Osteocyte (in vitro differentiated cells): ENCODE results near the gene HECW1. TPM values are rescaled to one million over a fixed set of nuclear protein-coding genes. Genes with fewer than 3 reads are reported as not detected.
A peak's percentile ranks its signal among the peaks of the same experiment; 100 is the strongest.
"Not testable (repeated sequence)": the region's sequence is repeated elsewhere in the genome, so short reads cannot be mapped to it uniquely, and the experiment has no call there.

Experiments
- DNase-seq: peaks from one replicate; pipeline ENCODE4 v3.0.0; 2021; ENCODE audit warnings: mixed read lengths; ENCODE audit not compliant: unreplicated experiment; ENCODE audit errors: extremely low spot score
- H3K27ac Mint-ChIP-seq: one replicate; pipeline ENCODE4 v1.8.0; 2021; ENCODE audit warnings: mild to moderate bottlenecking, mixed read lengths; ENCODE audit not compliant: unreplicated experiment
- H3K27me3 Mint-ChIP-seq: one replicate; pipeline ENCODE4 v1.8.0; 2021; ENCODE audit warnings: mixed read lengths; ENCODE audit not compliant: unreplicated experiment
- H3K36me3 Mint-ChIP-seq: one replicate; pipeline ENCODE4 v1.8.0; 2021; ENCODE audit warnings: mixed read lengths; ENCODE audit not compliant: unreplicated experiment
- H3K4me1 Mint-ChIP-seq: one replicate; pipeline ENCODE4 v1.8.0; 2021; ENCODE audit warnings: mixed read lengths; ENCODE audit not compliant: unreplicated experiment
- H3K4me3 Mint-ChIP-seq: one replicate; pipeline ENCODE4 v1.8.0; 2021; ENCODE audit warnings: mild to moderate bottlenecking, moderate library complexity, mixed read lengths; ENCODE audit not compliant: unreplicated experiment
- H3K9me3 Mint-ChIP-seq: one replicate; pipeline ENCODE4 v1.8.0; 2021; ENCODE audit warnings: mixed read lengths; ENCODE audit not compliant: unreplicated experiment
- CTCF ChIP-seq: fragments of 200-600 bp; sonication (generic); IDR thresholded peaks from 2 replicates; pipeline ENCODE4 v1.5.0; 2021; ENCODE audit warnings: antibody characterized with exemption, mild to moderate bottlenecking, moderate library complexity
- total RNA-seq: library from RNA; stranded (reverse); gene quantifications from 2 replicates; pipeline ENCODE4 v1.2.1, GENCODE V29; 2021

The HECW1 gene
- total RNA-seq, 1 donor from 2014 or later: 0.16 TPM

- DNase-seq: no peak
- no peaks in the 10 kb centered on the region for H3K36me3 Mint-ChIP-seq
- no peak overlapping the region for H3K4me3 Mint-ChIP-seq
- TF ChIP-seq CTCF: no peak
- H3K4me1 Mint-ChIP-seq: peaks cover 11% of the 10 kb centered on the region
- peak overlapping the region; percentile 65 for H3K27ac Mint-ChIP-seq
- H3K9me3 Mint-ChIP-seq: no peaks in the 10 kb centered on the region
- no peaks in the 10 kb centered on the region for H3K27me3 Mint-ChIP-seq
These were observed 87.1 kb downstream of the HECW1 start for GRCh38 chr7:43199371-43200160.

GRCh38 chr7:43201912-43202311, 89.5 kb downstream of the HECW1 start:
- peaks cover 11% of the 10 kb centered on the region for H3K4me1 Mint-ChIP-seq
- H3K36me3 Mint-ChIP-seq: no peaks in the 10 kb centered on the region
- no peak for DNase-seq
- TF ChIP-seq CTCF: no peak
- H3K9me3 Mint-ChIP-seq: peaks cover 3% of the 10 kb centered on the region
- H3K4me3 Mint-ChIP-seq: no peak overlapping the region
- no peak overlapping the region for H3K27ac Mint-ChIP-seq
- H3K27me3 Mint-ChIP-seq: no peaks in the 10 kb centered on the region

GRCh38 chr7:43204081-43204480, 91.6 kb downstream of the HECW1 start:
- Mint-ChIP-seq H3K4me3 (no peak overlapping the region), H3K4me1 (peaks cover 11% of the 10 kb centered on the region), H3K9me3 (peaks cover 3% of the 10 kb centered on the region), H3K27ac (peak overlapping the region; percentile 45), H3K36me3 (no peaks in the 10 kb centered on the region), H3K27me3 (no peaks in the 10 kb centered on the region)
- no peak for DNase-seq
- TF ChIP-seq CTCF: no peak

GRCh38 chr7:43205171-43205795, 92.8 kb downstream of the HECW1 start:
- H3K27ac Mint-ChIP-seq: no peak overlapping the region
- no peaks in the 10 kb centered on the region for H3K27me3 Mint-ChIP-seq
- no peaks in the 10 kb centered on the region for H3K36me3 Mint-ChIP-seq
- DNase-seq: no peak
- TF ChIP-seq CTCF: no peak
- H3K4me3 Mint-ChIP-seq: no peak overlapping the region
- peaks cover 8% of the 10 kb centered on the region for H3K4me1 Mint-ChIP-seq
- H3K9me3 Mint-ChIP-seq: peaks cover 3% of the 10 kb centered on the region

- Mint-ChIP-seq H3K27me3 (no peaks in the 10 kb centered on the region), H3K36me3 (no peaks in the 10 kb centered on the region), H3K4me1 (peaks cover 8% of the 10 kb centered on the region), H3K27ac (no peak overlapping the region), H3K4me3 (no peak overlapping the region), H3K9me3 (peaks cover 3% of the 10 kb centered on the region)
- no peak for DNase-seq
- no peak for TF ChIP-seq CTCF
These were observed 95.8 kb downstream of the HECW1 start for GRCh38 chr7:43208242-43208641.

GRCh38 chr7:43210539-43210938, 98.1 kb downstream of the HECW1 start:
- not testable (repeated sequence) for H3K27ac Mint-ChIP-seq, DNase-seq, H3K4me3 Mint-ChIP-seq, H3K36me3 Mint-ChIP-seq, H3K4me1 Mint-ChIP-seq, H3K9me3 Mint-ChIP-seq, H3K27me3 Mint-ChIP-seq
